Measurements from ENCODE around the gene SLC39A7.

DNA sequence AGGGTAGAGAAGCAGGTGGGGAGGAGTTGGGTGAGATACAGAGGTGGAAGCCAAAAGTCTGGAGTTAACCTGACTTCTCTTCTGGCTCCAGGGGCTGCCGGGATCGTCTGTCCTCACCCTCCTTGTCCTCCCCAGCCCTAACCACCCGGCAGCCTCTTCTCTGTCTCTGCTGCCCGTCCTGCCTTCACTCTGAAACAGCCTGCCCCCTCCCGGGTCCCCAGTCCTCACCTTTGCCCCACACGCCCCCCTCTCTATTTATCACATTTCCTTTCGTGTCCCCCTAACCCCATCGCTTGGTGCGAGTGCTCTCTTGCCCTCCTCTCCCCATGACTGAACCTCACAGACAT lies 13.3 kb downstream of the SLC39A7 start:
- TF ChIP-seq YY1 (IDR thresholded peaks at IDR 0.05; ENCODE audit: insufficient read depth, insufficient read length) = no peak
- no peak for TF ChIP-seq ZNF274 (IDR thresholded peaks at IDR 0.05; ENCODE audit: low read depth, low read length)
- TF ChIP-seq SUZ12 (IDR thresholded peaks at IDR 0.05; ENCODE audit: extremely low read depth, insufficient read depth, insufficient read length) = no peak

Measured in NT2/D1 (cell line).